HG03342 (cell line): ENCODE results near the gene FAM78A.

ENCODE experiments used
- ATAC-seq: cut with Tn5 transposase; IDR thresholded peaks from one replicate; pipeline ENCODE4 v1.9.1; 2021; ENCODE audit warnings: mild to moderate bottlenecking, moderate library complexity; ENCODE audit not compliant: unreplicated experiment

FAM78A gene

GRCh38 chr9:131303381-131304321 lies 27.3 kb upstream of the FAM78A start:
- ATAC-seq = no peak

- ATAC-seq = no peak
Measured at GRCh38 chr9:131302244-131303075, 26.1 kb upstream of the FAM78A start.

- ATAC-seq = no peak
Measured at GRCh38 chr9:131300444-131300843, 24.1 kb upstream of the FAM78A start.

GRCh38 chr9:131299961-131300347 lies 23.6 kb upstream of the FAM78A start:
- ATAC-seq = no peak

GRCh38 chr9:131299346-131299960 lies 23.1 kb upstream of the FAM78A start:
- ATAC-seq = no peak

- ATAC-seq = no peak
Measured at GRCh38 chr9:131298816-131299215, 22.5 kb upstream of the FAM78A start.

GRCh38 chr9:131298341-131298740 lies 22.0 kb upstream of the FAM78A start:
- no peak for ATAC-seq

- ATAC-seq = no peak
Measured at GRCh38 chr9:131297903-131298302, 21.6 kb upstream of the FAM78A start.

GRCh38 chr9:131296906-131297500 lies 20.7 kb upstream of the FAM78A start:
- no peak for ATAC-seq

GRCh38 chr9:131296460-131296859 lies 20.1 kb upstream of the FAM78A start:
- no peak for ATAC-seq

GRCh38 chr9:131292937-131293336 lies 16.6 kb upstream of the FAM78A start:
- ATAC-seq = no peak

GRCh38 chr9:131291795-131292315 lies 15.5 kb upstream of the FAM78A start:
- no peak for ATAC-seq

- ATAC-seq = no peak
Measured at GRCh38 chr9:131290767-131291370, 14.6 kb upstream of the FAM78A start.

GRCh38 chr9:131290036-131290766 lies 13.9 kb upstream of the FAM78A start:
- no peak for ATAC-seq

GRCh38 chr9:131289301-131290035 lies 13.2 kb upstream of the FAM78A start, which contains the start of gene PLPP7:
Gene PLPP7, plus strand, starts transcription at chr9:131289723. Its CDS starts 275 bp downstream, at chr9:131289998.
- no peak for ATAC-seq

GRCh38 chr9:131288217-131288616 lies 11.9 kb upstream of the FAM78A start:
- no peak for ATAC-seq

GRCh38 chr9:131287359-131287758 lies 11.0 kb upstream of the FAM78A start:
- no peak for ATAC-seq

- ATAC-seq = no peak
Measured at GRCh38 chr9:131284856-131285255, 8.5 kb upstream of the FAM78A start.
